HEK293 (cell line): ENCODE results near the gene DLX4.
A peak's percentile ranks its signal among the peaks of the same experiment; 100 is the strongest.

Experiments
- FEZF1 ChIP-seq: fragments of 450-650 bp; formaldehyde crosslinking; IDR thresholded peaks from 2 replicates; pipeline ENCODE4 v1.5.1; 2016; ENCODE audit warnings: missing biosample characterization, missing genetic modification characterization
- HOXD13 ChIP-seq: sonication (generic); formaldehyde crosslinking; IDR thresholded peaks from 2 replicates; pipeline ENCODE4 v1.8.0; 2022; ENCODE audit warnings: missing genetic modification reagents, borderline replicate concordance
- KLF10 ChIP-seq: fragments of 450-650 bp; IDR thresholded peaks from 2 replicates; pipeline ENCODE4 v1.5.1; 2018; ENCODE audit warnings: missing biosample characterization, mild to moderate bottlenecking, missing genetic modification characterization
- KLF16 ChIP-seq: fragments of 450-650 bp; formaldehyde crosslinking; IDR thresholded peaks from 2 replicates; pipeline ENCODE4 v1.5.1; 2017; ENCODE audit warnings: missing biosample characterization, missing genetic modification characterization
- KLF7 ChIP-seq: fragments of 450-650 bp; formaldehyde crosslinking; IDR thresholded peaks from 2 replicates; pipeline ENCODE4 v1.5.1; 2016; ENCODE audit warnings: missing biosample characterization, missing genetic modification characterization, borderline replicate concordance
- KLF8 ChIP-seq: fragments of 450-650 bp; formaldehyde crosslinking; IDR thresholded peaks from 2 replicates; pipeline ENCODE4 v1.5.1; 2016; ENCODE audit warnings: missing biosample characterization, missing genetic modification characterization
- RBAK ChIP-seq: fragments of 450-650 bp; formaldehyde crosslinking; IDR thresholded peaks from 2 replicates; pipeline ENCODE4 v1.5.1; 2016; ENCODE audit warnings: missing biosample characterization, missing genetic modification characterization
- SCRT2 ChIP-seq: fragments of 450-650 bp; formaldehyde crosslinking; IDR thresholded peaks from 2 replicates; pipeline ENCODE4 v1.5.1; 2016; ENCODE audit warnings: missing biosample characterization, missing genetic modification characterization
- ZBTB7A ChIP-seq: fragments of 450-650 bp; formaldehyde crosslinking; IDR thresholded peaks from 2 replicates; pipeline ENCODE4 v1.5.1; 2016; ENCODE audit warnings: low read depth, missing biosample characterization, missing genetic modification characterization
- ZFHX2 ChIP-seq: fragments of 450-650 bp; formaldehyde crosslinking; conservative IDR thresholded peaks from 2 replicates; pipeline ENCODE4 v1.5.1; 2016; ENCODE audit warnings: missing biosample characterization, missing genetic modification characterization
- ZFP3 ChIP-seq: fragments of 450-650 bp; formaldehyde crosslinking; IDR thresholded peaks from 2 replicates; pipeline ENCODE4 v1.5.1; 2016; ENCODE audit warnings: low read depth, missing biosample characterization, missing genetic modification characterization
- ZNF114 ChIP-seq: fragments of 450-650 bp; formaldehyde crosslinking; IDR thresholded peaks from 2 replicates; pipeline ENCODE4 v1.5.0; 2017; ENCODE audit warnings: missing biosample characterization, missing genetic modification characterization
- ZNF175 ChIP-seq: fragments of 450-650 bp; formaldehyde crosslinking; IDR thresholded peaks from 2 replicates; pipeline ENCODE4 v1.5.1; 2016; ENCODE audit warnings: missing biosample characterization, missing genetic modification characterization
- ZNF202 ChIP-seq: fragments of 450-650 bp; formaldehyde crosslinking; IDR thresholded peaks from 2 replicates; pipeline ENCODE4 v1.5.1; 2016; ENCODE audit warnings: missing biosample characterization, missing genetic modification characterization, borderline replicate concordance
- ZNF211 ChIP-seq: fragments of 450-650 bp; formaldehyde crosslinking; IDR thresholded peaks from 2 replicates; pipeline ENCODE4 v1.5.1; 2016; ENCODE audit warnings: low read depth, missing biosample characterization, missing genetic modification characterization
- ZNF223 ChIP-seq: fragments of 450-650 bp; formaldehyde crosslinking; IDR thresholded peaks from 2 replicates; pipeline ENCODE4 v1.5.1; 2016; ENCODE audit warnings: missing biosample characterization, missing genetic modification characterization
- ZNF416 ChIP-seq: fragments of 450-650 bp; formaldehyde crosslinking; IDR thresholded peaks from 2 replicates; pipeline ENCODE4 v1.5.1; 2016; ENCODE audit warnings: missing biosample characterization, missing genetic modification characterization
- ZNF426 ChIP-seq: fragments of 450-650 bp; formaldehyde crosslinking; IDR thresholded peaks from 2 replicates; pipeline ENCODE4 v1.5.1; 2017; ENCODE audit warnings: missing biosample characterization, missing genetic modification characterization, mild to moderate bottlenecking, inconsistent platforms, moderate library complexity
- ZNF473 ChIP-seq: fragments of 450-650 bp; formaldehyde crosslinking; IDR thresholded peaks from 2 replicates; pipeline ENCODE4 v1.5.1; 2017; ENCODE audit warnings: missing biosample characterization, missing genetic modification characterization
- ZNF530 ChIP-seq: fragments of 450-650 bp; formaldehyde crosslinking; IDR thresholded peaks from 2 replicates; pipeline ENCODE4 v1.5.1; 2016; ENCODE audit warnings: low read depth, missing biosample characterization, missing genetic modification characterization
- ZNF660 ChIP-seq: fragments of 450-650 bp; IDR thresholded peaks from 2 replicates; pipeline ENCODE4 v1.5.1; 2018; ENCODE audit warnings: missing biosample characterization, mild to moderate bottlenecking, missing genetic modification characterization
- ZNF670 ChIP-seq: fragments of 450-650 bp; formaldehyde crosslinking; IDR thresholded peaks from 2 replicates; pipeline ENCODE4 v1.5.1; 2016; ENCODE audit warnings: missing biosample characterization, missing genetic modification characterization, low read depth
- ZNF677 ChIP-seq: fragments of 450-650 bp; IDR thresholded peaks from 2 replicates; pipeline ENCODE4 v1.5.0; 2018; ENCODE audit warnings: missing biosample characterization, mild to moderate bottlenecking, missing genetic modification characterization, moderate library complexity
- ZNF776 ChIP-seq: fragments of 450-650 bp; formaldehyde crosslinking; IDR thresholded peaks from 2 replicates; pipeline ENCODE4 v1.5.0; 2017; ENCODE audit warnings: missing biosample characterization, missing genetic modification characterization, borderline replicate concordance
- ZSCAN23 ChIP-seq: fragments of 450-650 bp; formaldehyde crosslinking; IDR thresholded peaks from 2 replicates; pipeline ENCODE4 v1.5.1; 2016; ENCODE audit warnings: missing biosample characterization, missing genetic modification characterization
- TF ChIP-seq, protein P1 (sequence below): fragments of 450-650 bp; formaldehyde crosslinking; IDR thresholded peaks from 2 replicates; pipeline ENCODE4 v1.5.1; 2016; ENCODE audit warnings: missing biosample characterization, missing genetic modification characterization
- TF ChIP-seq, protein P2 (sequence below): fragments of 450-650 bp; formaldehyde crosslinking; IDR thresholded peaks from 2 replicates; pipeline ENCODE4; 2016; ENCODE audit warnings: missing biosample characterization, missing genetic modification characterization
- TF ChIP-seq, protein P3 (sequence below): fragments of 450-650 bp; formaldehyde crosslinking; IDR thresholded peaks from 2 replicates; pipeline ENCODE4 v1.5.1; 2016; ENCODE audit warnings: missing biosample characterization, missing genetic modification characterization
- TF ChIP-seq, protein P4 (sequence below): fragments of 450-650 bp; formaldehyde crosslinking; IDR thresholded peaks from 2 replicates; pipeline ENCODE4 v1.5.1; 2016; ENCODE audit warnings: missing biosample characterization, missing genetic modification characterization
- TF ChIP-seq, protein P5 (sequence below): fragments of 450-650 bp; formaldehyde crosslinking; IDR thresholded peaks from 2 replicates; pipeline ENCODE4 v1.5.1; 2016; ENCODE audit warnings: missing biosample characterization, missing genetic modification characterization

The DLX4 gene

DNA sequence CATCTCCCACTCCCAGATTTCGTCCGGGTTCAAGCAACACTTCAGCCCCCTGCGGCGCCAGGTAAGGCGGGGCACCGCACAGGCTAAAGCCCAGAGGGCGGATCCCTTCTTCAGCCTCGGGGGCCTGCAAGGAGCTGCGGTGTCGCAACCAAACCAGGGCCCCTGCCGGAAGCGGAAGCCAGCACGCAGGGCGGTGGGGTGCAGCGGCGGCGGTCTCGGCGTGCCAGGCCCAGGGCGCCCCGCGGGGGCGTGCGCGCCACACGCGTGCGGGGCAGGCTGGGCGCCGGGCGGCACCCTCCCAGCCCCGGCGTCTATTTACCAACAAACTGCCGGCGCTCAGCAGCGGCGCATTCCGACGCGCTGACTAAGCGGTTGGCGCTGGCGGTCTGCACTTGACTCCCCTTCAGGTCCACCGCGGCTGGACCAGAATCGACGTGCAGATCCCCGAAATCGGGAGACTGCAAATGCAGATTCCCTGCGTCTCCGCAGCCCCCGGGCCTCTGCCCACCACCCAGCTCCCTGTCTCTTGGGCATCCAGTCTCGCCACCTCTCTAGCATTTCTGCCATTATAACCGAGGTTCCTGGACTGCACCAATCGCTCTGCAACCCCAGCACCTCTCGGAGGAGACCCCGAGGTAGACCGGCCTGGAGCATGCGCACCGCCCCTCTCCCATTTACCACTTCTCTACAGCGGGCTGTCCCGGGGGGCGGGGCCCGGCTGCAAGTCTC is 421 bp upstream of the DLX4 start (continued):
- TF ChIP-seq, protein P1, sequence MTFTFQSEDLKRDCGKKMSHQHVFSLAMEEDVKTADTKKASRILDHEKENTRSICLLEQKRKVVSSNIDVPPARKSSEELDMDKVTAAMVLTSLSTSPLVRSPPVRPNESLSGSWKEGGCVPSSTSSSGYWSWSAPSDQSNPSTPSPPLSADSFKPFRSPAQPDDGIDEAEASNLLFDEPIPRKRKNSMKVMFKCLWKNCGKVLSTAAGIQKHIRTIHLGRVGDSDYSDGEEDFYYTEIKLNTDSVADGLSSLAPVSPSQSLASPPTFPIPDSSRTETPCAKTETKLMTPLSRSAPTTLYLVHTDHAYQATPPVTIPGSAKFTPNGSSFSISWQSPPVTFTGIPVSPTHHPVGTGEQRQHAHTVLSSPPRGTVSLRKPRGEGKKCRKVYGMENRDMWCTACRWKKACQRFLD (tag by site-specific recombination): no peak
- TF ChIP-seq ZNF530 (tag by site-specific recombination) (no peak), KLF8 (tag by site-specific recombination) (peak; percentile 29; the same call in 1 of the 2 replicates), ZSCAN23 (tag by site-specific recombination) (no peak), ZNF223 (tag by site-specific recombination) (no peak), KLF16 (tag by site-specific recombination) (peak; percentile 36; the same call in 1 of the 2 replicates), ZFHX2 (tag by site-specific recombination) (no peak; the same call in 1 of the 2 replicates), HOXD13 (CRISPR knock-in tag) (no peak), FEZF1 (tag by site-specific recombination) (no peak), ZNF211 (tag by site-specific recombination) (no peak), SCRT2 (tag by site-specific recombination) (no peak), ZNF776 (tag by site-specific recombination) (no peak), ZNF175 (tag by site-specific recombination) (no peak), ZNF426 (tag by site-specific recombination) (no peak), KLF10 (tag by site-specific recombination) (no peak), KLF7 (tag by site-specific recombination) (no peak), ZNF677 (tag by site-specific recombination) (0 out of 2 replicates have a peak, but pooled peaks have one; percentile 56), ZNF202 (tag by site-specific recombination) (no peak), RBAK (tag by site-specific recombination) (no peak), ZNF473 (tag by site-specific recombination) (no peak), ZNF660 (tag by site-specific recombination) (peak; percentile 62; the same call in 1 of the 2 replicates), ZNF114 (tag by site-specific recombination) (no peak), ZBTB7A (tag by site-specific recombination) (0 out of 2 replicates have a peak, but pooled peaks have one; percentile 51), ZNF416 (tag by site-specific recombination) (no peak), ZFP3 (no peak), ZNF670 (no peak)
- TF ChIP-seq, protein P2, sequence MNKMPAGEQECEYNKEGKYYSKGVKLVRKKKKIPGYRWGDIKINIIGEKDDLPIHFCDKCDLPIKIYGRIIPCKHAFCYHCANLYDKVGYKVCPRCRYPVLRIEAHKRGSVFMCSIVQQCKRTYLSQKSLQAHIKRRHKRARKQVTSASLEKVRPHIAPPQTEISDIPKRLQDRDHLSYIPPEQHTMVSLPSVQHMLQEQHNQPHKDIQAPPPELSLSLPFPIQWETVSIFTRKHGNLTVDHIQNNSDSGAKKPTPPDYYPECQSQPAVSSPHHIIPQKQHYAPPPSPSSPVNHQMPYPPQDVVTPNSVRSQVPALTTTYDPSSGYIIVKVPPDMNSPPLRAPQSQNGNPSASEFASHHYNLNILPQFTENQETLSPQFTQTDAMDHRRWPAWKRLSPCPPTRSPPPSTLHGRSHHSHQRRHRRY (tag by site-specific recombination): no peak
- TF ChIP-seq, protein P3, sequence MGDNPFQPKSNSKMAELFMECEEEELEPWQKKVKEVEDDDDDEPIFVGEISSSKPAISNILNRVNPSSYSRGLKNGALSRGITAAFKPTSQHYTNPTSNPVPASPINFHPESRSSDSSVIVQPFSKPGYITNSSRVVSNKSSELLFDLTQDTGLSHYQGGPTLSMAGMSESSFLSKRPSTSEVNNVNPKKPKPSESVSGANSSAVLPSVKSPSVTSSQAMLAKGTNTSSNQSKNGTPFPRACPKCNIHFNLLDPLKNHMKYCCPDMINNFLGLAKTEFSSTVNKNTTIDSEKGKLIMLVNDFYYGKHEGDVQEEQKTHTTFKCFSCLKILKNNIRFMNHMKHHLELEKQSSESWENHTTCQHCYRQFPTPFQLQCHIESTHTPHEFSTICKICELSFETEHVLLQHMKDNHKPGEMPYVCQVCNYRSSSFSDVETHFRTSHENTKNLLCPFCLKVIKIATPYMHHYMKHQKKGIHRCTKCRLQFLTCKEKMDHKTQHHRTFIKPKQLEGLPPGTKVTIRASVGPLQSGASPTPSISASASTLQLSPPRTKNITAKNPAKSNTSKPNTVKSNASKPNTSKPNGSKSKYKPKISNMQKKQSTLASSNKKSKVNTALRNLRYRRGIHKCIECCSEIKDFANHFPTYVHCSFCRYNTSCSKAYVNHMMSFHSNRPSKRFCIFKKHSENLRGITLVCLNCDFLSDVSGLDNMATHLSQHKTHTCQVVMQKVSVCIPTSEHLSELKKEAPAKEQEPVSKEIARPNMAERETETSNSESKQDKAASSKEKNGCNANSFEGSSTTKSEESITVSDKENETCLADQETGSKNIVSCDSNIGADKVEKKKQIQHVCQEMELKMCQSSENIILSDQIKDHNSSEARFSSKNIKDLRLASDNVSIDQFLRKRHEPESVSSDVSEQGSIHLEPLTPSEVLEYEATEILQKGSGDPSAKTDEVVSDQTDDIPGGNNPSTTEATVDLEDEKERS (tag by site-specific recombination): no peak
- TF ChIP-seq, protein P4, sequence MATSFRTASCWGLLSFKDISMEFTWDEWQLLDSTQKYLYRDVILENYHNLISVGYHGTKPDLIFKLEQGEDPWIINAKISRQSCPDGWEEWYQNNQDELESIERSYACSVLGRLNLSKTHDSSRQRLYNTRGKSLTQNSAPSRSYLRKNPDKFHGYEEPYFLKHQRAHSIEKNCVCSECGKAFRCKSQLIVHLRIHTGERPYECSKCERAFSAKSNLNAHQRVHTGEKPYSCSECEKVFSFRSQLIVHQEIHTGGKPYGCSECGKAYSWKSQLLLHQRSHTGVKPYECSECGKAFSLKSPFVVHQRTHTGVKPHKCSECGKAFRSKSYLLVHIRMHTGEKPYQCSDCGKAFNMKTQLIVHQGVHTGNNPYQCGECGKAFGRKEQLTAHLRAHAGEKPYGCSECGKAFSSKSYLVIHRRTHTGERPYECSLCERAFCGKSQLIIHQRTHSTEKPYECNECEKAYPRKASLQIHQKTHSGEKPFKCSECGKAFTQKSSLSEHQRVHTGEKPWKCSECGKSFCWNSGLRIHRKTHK (tag by site-specific recombination): no peak
- TF ChIP-seq, protein P5, sequence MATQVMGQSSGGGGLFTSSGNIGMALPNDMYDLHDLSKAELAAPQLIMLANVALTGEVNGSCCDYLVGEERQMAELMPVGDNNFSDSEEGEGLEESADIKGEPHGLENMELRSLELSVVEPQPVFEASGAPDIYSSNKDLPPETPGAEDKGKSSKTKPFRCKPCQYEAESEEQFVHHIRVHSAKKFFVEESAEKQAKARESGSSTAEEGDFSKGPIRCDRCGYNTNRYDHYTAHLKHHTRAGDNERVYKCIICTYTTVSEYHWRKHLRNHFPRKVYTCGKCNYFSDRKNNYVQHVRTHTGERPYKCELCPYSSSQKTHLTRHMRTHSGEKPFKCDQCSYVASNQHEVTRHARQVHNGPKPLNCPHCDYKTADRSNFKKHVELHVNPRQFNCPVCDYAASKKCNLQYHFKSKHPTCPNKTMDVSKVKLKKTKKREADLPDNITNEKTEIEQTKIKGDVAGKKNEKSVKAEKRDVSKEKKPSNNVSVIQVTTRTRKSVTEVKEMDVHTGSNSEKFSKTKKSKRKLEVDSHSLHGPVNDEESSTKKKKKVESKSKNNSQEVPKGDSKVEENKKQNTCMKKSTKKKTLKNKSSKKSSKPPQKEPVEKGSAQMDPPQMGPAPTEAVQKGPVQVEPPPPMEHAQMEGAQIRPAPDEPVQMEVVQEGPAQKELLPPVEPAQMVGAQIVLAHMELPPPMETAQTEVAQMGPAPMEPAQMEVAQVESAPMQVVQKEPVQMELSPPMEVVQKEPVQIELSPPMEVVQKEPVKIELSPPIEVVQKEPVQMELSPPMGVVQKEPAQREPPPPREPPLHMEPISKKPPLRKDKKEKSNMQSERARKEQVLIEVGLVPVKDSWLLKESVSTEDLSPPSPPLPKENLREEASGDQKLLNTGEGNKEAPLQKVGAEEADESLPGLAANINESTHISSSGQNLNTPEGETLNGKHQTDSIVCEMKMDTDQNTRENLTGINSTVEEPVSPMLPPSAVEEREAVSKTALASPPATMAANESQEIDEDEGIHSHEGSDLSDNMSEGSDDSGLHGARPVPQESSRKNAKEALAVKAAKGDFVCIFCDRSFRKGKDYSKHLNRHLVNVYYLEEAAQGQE (tag by site-specific recombination): no peak
